Liver (tissue), 3 donors: Measurements from ENCODE around the gene SNX10.

Source experiments
- CTCF ChIP-seq: fragments of 150-350 bp; IDR thresholded peaks from 2 replicates; pipeline ENCODE4 v1.5.1; 2017; ENCODE audit warnings: improper control_type of control experiment, low read depth, low read length; ENCODE audit not compliant: missing input control
- EGR1 ChIP-seq, 2 donors: IDR thresholded peaks; 2 replicates each; pipeline ENCODE4 v1.6.1; 2016 to 2018; ENCODE audit warnings: antibody characterized with exemption in 2 of 2, low read depth in 2 of 2
- SP1 ChIP-seq: IDR thresholded peaks from 2 replicates; pipeline ENCODE4 v1.6.1; 2018; ENCODE audit warnings: antibody characterized with exemption, mild to moderate bottlenecking
- TAF1 ChIP-seq: conservative IDR thresholded peaks from 2 replicates; pipeline ENCODE4 v1.6.1; 2016; ENCODE audit warnings: antibody characterized with exemption, mild to moderate bottlenecking
- donor health status: healthy.
- donor health status: healthy.

- TF ChIP-seq CTCF (no peak), EGR1 (IDR thresholded peaks at IDR 0.05; ENCODE audit: low read depth in 2 of 2) (no peak), SP1 (no peak), TAF1 (no peak)
Measured at GRCh38 chr7:26404189-26404996, 112.7 kb downstream of the SNX10 start.
